Stomach (tissue), 4 donors: ENCODE results near the gene BCL3.
"Not testable (repeated sequence)": the region's sequence is repeated elsewhere in the genome, so short reads cannot be mapped to it uniquely, and the experiment has no call there.

Source experiments
- POLR2A ChIP-seq, 4 donors: fragments of 450-650 bp; IDR thresholded peaks; one replicate each; pipeline ENCODE4 v1.6.1; 2016; ENCODE audit warnings: antibody characterized with exemption in 4 of 4, control low read depth in 2 of 4, mild to moderate bottlenecking in 1 of 4, moderate library complexity in 1 of 4
- TF ChIP-seq, protein P1 (sequence below), 7 experiments: fragments of 450-650 bp in 4 of 7; fragments of 200-600 bp in 3 of 7; sonication (generic) in 3 of 7; IDR thresholded peaks; one replicate each; pipeline ENCODE4 v1.5.1; 2016 to 2019; ENCODE audit warnings: antibody characterized with exemption in 7 of 7, control low read depth in 2 of 7, mild to moderate bottlenecking in 1 of 7

DNA sequence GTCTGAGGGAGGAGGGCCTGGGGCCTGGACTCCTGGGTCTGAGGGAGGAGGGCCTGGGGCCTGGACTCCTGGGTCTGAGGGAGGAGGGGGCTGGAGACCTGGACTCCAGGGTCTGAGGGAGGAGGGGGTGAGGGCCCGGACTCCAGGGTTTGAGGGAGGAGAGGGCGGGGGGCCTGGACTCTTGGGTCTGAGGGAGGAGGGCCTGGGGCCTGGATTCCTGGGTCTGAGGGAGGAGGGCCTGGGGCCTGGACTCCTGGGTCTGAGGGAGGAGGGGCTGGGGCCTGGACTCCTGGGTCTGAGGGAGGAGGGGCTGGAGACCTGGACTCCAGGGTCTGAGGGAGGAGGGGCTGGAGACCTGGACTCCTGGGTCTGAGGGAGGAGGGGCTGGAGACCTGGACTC, 33.2 kb downstream of the BCL3 start:
- TF ChIP-seq, protein P1, sequence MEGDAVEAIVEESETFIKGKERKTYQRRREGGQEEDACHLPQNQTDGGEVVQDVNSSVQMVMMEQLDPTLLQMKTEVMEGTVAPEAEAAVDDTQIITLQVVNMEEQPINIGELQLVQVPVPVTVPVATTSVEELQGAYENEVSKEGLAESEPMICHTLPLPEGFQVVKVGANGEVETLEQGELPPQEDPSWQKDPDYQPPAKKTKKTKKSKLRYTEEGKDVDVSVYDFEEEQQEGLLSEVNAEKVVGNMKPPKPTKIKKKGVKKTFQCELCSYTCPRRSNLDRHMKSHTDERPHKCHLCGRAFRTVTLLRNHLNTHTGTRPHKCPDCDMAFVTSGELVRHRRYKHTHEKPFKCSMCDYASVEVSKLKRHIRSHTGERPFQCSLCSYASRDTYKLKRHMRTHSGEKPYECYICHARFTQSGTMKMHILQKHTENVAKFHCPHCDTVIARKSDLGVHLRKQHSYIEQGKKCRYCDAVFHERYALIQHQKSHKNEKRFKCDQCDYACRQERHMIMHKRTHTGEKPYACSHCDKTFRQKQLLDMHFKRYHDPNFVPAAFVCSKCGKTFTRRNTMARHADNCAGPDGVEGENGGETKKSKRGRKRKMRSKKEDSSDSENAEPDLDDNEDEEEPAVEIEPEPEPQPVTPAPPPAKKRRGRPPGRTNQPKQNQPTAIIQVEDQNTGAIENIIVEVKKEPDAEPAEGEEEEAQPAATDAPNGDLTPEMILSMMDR (IDR thresholded peaks at IDR 0.05): not testable (repeated sequence)
- TF ChIP-seq POLR2A (IDR thresholded peaks at IDR 0.05): not testable (repeated sequence)
